Psoas muscle (tissue), 8 donors: ENCODE measurements around the gene PLPPR3. TPM values are rescaled to one million over a fixed set of nuclear protein-coding genes. Genes with fewer than 3 reads are reported as not detected.

Source experiments
- ATAC-seq, 4 donors: fragments of 200-7000 bp; cut with Tn5 transposase; one replicate each; pipeline ENCODE4 v1.9.1; 2020; ENCODE audit warnings: moderate library complexity in 3 of 4, mild to moderate bottlenecking in 2 of 4
- DNase-seq, 2 donors: peaks; one replicate each; pipeline ENCODE4 v3.0.0-alpha.2; 2020
- H3K27ac ChIP-seq: fragments of 200-600 bp; one replicate; pipeline ENCODE4 v1.8.0; 2022
- H3K27me3 ChIP-seq, 3 donors: fragments of 200-600 bp in 1 of 3; one replicate each; pipeline versions ENCODE4 v1.6.1 to v1.8.0; 2013 to 2022; ENCODE audit warnings: low read length in 2 of 3, mild to moderate bottlenecking in 2 of 3, moderate library complexity in 1 of 3; ENCODE audit not compliant: insufficient read depth in 3 of 3
- H3K36me3 ChIP-seq, 2 donors: fragments of 200-600 bp in 1 of 2; one replicate each; pipeline versions ENCODE4 v1.6.1 to v1.8.0; 2013 to 2022; ENCODE audit warnings: low read depth in 1 of 2, mild to moderate bottlenecking in 1 of 2, moderate library complexity in 1 of 2; ENCODE audit not compliant: insufficient read depth in 1 of 2
- H3K4me1 ChIP-seq: fragments of 200-600 bp; one replicate; pipeline ENCODE4 v1.8.0; 2022
- H3K4me3 ChIP-seq: fragments of 200-600 bp; one replicate; pipeline ENCODE4 v1.8.0; 2022; ENCODE audit warnings: mild to moderate bottlenecking
- H3K9me3 ChIP-seq: fragments of 200-600 bp; one replicate; pipeline ENCODE4 v1.8.0; 2022
- CTCF ChIP-seq: fragments of 200-600 bp; IDR thresholded peaks from one replicate; pipeline ENCODE4 v1.8.0; 2022; ENCODE audit warnings: antibody characterized with exemption
- WGBS, 3 donors: extraction: QIAGEN DNeasy Blood & Tissue Kit; methylation state at CpG; one replicate each; pipeline versions ENCODE4 v1.1.6 to v1.1.7; 2013; 5-methylcytosine and 5-hydroxymethylcytosine counted together
- intact Hi-C, 2 donors: fragments of 100-400 bp; cut with DNase I; formaldehyde crosslinking; loops; one replicate each; pipeline versions ENCODE4 v1.11.0 to v1.14.2; 2022
- polyA plus RNA-seq, 3 donors: library from polyadenylated mRNA; stranded (reverse); fragments of 200-250 nt; gene quantifications; one replicate each; pipeline ENCODE4 v1.2.3, GENCODE V29; 2013
- total RNA-seq, 4 donors: library from RNA; stranded (reverse); fragmentation: NEBNext Ultra II Directional in 2 of 4; extraction: Animal tissue kit (Norgen Biotek cat#: 25700) in 2 of 4; gene quantifications; one replicate each; pipeline versions ENCODE4 v1.2.1 to v1.2.4, GENCODE V29; 2021 to 2023
- donor health status: healthy with polysubstance abuse.
- donor health status: DM: no; HTN: no; CAD: no; lungs with moderate emphysema.
- donor health status: Bipolar disorder and iron deficiency.
- donor health status: healthy.
- donor health status: DM: yes; HTN: yes; CAD: no.
- donor health status: DM: no; HTN: no; CAD: no.
- donor health status: DM: no; HTN: no; CAD: no.
- donor health status: DM: yes; HTN: yes; CAD: no.

Gene PLPPR3
- total and polyA plus RNA-seq, 7 donors = not detected

DNA sequence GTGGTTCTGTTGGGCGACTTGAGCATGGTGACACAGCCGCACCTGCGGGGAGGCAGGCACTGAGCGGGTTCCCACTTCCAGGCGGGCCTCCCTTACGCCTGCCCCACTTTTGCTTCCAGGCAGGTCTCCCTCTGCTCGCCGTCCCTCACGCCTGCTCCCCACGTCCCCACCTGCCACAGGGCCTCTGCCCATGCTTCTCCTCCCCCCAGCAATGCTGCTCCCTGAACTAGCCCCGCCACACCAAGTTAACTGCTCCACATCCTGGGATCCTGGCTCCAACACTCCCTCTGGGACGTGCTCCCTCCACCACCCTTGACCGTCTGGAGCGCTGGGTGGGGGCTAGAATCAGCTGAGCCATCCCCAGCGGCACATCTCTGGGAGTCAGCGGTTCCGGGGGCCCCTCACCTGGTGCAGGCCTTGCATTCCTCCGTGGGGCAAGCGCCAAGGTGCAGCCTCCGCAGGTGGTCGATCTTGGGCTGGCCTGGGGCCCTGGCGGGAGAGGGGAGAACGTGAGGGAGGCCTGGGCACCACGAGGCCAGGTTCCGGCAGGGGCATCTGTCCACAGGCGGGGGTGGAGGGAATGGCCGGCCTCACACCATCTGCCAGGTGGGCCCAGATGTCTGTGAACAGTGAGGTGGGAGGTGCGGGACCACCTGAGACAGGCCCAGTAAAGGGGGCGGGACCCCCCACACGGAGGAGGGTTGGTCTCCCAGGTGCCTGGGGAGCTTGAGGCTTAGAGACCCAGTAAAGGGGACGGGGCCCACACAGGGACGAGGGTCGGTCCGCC is 46.9 kb upstream of the PLPPR3 start:
- peak overlapping the region; percentile 36 for H3K27ac ChIP-seq
- intact Hi-C loops = no loop called here
- no peak for ATAC-seq
- H3K4me1 ChIP-seq = peaks cover 4% of the 10 kb centered on the region
- no peaks in the 10 kb centered on the region for H3K27me3 ChIP-seq
- DNase-seq = no peak
- H3K36me3 ChIP-seq = peaks cover 0 to 46% of the 10 kb centered on the region in 2 donors
- H3K4me3 ChIP-seq = no peak overlapping the region
- 91 to 93% (median 92%) methylated on average over 29 to 34 of the region's 34 CpGs for WGBS, 3 donors
- no peak for TF ChIP-seq CTCF
- no peaks in the 10 kb centered on the region for H3K9me3 ChIP-seq

DNA sequence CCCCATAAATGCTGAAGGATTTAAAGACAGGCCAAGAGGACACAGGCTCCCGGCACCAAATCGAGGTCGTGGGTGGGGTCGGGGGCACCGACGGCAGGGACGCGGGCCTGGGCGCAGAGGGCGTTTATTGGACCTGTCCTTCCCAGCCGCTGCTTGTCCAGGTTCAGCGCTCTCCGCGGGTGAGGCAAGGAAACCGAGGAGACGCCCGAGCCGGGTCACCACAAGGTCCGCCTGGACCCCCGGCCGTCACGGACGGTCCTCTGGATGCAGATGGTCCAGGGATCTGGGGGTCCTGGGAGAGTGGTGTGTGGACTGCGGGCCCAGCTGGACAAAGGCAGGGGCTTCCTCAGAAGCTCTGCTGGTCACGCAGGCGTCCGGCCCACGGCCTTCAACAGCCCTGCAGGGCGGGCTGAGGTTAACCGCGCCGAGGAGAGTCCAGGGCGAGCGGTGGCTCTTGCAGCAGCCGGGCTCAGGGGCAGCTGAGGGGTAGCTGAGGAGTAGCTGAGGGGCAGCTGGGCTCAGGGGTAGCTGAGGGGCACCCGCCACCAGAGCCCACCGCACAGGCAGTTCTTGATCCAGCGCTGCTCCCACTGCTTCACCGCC is 46.2 kb upstream of the PLPPR3 start:
- no peak for TF ChIP-seq CTCF
- peaks cover 0 to 5% (median 0%) of the 10 kb centered on the region in 3 donors for H3K27me3 ChIP-seq
- H3K4me1 ChIP-seq = peaks cover 4% of the 10 kb centered on the region
- intact Hi-C loops = no loop called here
- H3K9me3 ChIP-seq = no peaks in the 10 kb centered on the region
- 92 to 94% (median 92%) methylated on average over 38 to 39 of the region's 39 CpGs for WGBS, 3 donors
- ATAC-seq (no peak), DNase-seq (no peak)
- no peak overlapping the region for H3K4me3 ChIP-seq
- peaks cover 0 to 42% of the 10 kb centered on the region in 2 donors for H3K36me3 ChIP-seq
- no peak overlapping the region for H3K27ac ChIP-seq

GRCh38 chr19:867301-867793 is 45.6 kb upstream of the PLPPR3 start:
- Histone ChIP-seq H3K27ac (no peak overlapping the region), H3K4me1 (peaks cover 4% of the 10 kb centered on the region), H3K27me3 (peaks cover 0 to 8% (median 2%) of the 10 kb centered on the region in 3 donors), H3K4me3 (no peak overlapping the region), H3K36me3 (peaks cover 0 to 39% of the 10 kb centered on the region in 2 donors), H3K9me3 (no peaks in the 10 kb centered on the region)
- DNase-seq (no peak), ATAC-seq (no peak)
- 72 to 74% (median 74%) methylated on average over 12 to 16 of the region's 16 CpGs for WGBS, 3 donors
- TF ChIP-seq CTCF = no peak
- intact Hi-C loops = no loop called here

- intact Hi-C loops = no loop called here
- no peak for TF ChIP-seq CTCF
- no peak overlapping the region for H3K4me3 ChIP-seq
- H3K9me3 ChIP-seq = no peaks in the 10 kb centered on the region
- H3K27ac ChIP-seq = no peak overlapping the region
- WGBS, 3 donors = 84 to 87% (median 85%) methylated on average over 17 to 38 of the region's 38 CpGs
- peaks cover 0 to 38% of the 10 kb centered on the region in 2 donors for H3K36me3 ChIP-seq
- no peak for DNase-seq
- H3K4me1 ChIP-seq = peaks cover 4% of the 10 kb centered on the region
- peaks cover 0 to 8% (median 2%) of the 10 kb centered on the region in 3 donors for H3K27me3 ChIP-seq
- no peak for ATAC-seq
Measured at GRCh38 chr19:866769-867300, 45.1 kb upstream of the PLPPR3 start.
